NCI-H510A treated with DMSO at 0.1 percent for 48 hours (cell line): ENCODE measurements around the gene ANO7.
A peak's percentile ranks its signal among the peaks of the same experiment; 100 is the strongest.

Experiments used
- DNase-seq: peaks from one replicate; lab custom pipeline; 2025; lab: John Stamatoyannopoulos, UW

ANO7 gene

GRCh38 chr2:241211276-241211675 is 22.8 kb downstream of the ANO7 start:
- peak; percentile 50 for DNase-seq

- DNase-seq: no peak
Observed at GRCh38 chr2:241213041-241213440, 24.6 kb downstream of the ANO7 start.

GRCh38 chr2:241213567-241213966 is 25.1 kb downstream of the ANO7 start:
- DNase-seq: no peak

DNA sequence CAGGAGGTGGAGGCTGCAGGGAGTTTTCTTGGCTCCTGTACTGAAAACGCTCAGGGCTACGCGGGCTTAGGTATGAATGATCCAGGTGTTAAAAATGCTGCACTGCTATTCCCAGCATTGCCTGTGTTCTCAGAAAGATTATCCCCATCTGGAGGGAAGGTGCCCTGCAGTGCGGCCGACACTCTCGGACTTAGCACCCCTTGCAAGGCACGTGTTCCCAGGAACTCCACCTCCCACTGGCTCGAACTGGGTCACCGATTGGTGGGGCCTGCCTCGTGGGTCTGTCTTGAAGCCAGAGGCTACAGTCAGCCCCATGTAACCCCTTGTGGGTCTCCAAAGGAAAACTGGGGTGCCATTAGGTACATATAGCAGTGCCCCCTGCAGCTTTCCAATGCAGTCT is 25.7 kb downstream of the ANO7 start:
- DNase-seq: no peak

- no peak for DNase-seq
Observed at GRCh38 chr2:241214766-241215165, 26.3 kb downstream of the ANO7 start.

DNA sequence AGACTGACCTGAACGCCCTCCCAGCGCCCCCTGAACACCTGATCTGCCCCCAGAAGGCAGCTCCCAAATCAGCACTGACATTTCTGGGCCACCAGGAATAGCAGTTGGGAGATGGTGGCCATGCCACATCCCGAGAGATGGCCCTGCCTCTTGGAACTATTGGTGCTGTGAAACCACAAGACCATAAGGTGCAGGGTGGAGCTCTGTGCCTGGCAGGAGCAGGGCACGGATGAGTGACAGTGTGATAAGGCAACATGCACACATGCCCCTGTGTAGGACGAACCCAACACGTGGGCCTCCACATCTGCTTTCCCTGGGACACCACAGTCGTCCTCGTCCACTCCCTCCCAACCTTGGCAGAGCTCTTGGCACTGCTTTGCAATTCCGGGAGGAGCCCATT is 26.9 kb downstream of the ANO7 start:
- no peak for DNase-seq

GRCh38 chr2:241216211-241216761 is 27.8 kb downstream of the ANO7 start:
- no peak for DNase-seq

DNA sequence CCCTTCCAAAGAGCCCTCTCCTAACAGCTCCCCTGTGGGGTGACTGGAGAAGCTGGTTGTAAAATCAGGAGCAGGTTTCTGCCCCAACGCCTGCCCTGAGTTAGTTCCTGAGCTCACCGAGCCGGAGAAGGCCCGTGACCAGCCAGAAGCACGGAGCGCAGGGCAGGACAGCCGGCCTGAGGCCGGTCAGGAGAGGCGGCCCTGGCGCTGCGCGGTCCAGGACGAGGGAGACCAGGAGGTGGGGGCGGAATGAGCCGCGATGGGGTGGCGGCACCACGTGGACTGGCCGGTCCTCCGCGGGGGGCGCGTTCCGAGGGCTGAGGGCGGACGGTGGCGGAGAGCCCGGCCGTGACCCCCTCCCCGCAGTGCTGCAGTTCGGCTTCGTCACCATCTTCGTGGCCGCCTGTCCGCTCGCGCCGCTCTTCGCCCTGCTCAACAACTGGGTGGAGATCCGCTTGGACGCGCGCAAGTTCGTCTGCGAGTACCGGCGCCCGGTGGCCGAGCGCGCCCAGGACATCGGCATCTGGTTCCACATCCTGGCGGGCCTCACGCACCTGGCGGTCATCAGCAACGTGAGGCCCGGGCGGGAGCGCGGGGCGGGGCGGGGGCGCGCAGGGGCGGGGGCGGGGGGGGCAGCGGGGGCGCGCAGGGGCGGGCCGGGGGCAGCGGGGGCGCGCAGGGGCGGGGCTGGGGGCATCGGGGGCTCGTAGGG is 29.0 kb downstream of the ANO7 start:
- peak; percentile 38 for DNase-seq

- DNase-seq: peak; percentile 54
Observed at GRCh38 chr2:241218131-241219029, 29.9 kb downstream of the ANO7 start.

GRCh38 chr2:241219030-241219382 is 30.5 kb downstream of the ANO7 start:
- peak; percentile 54 for DNase-seq

DNA sequence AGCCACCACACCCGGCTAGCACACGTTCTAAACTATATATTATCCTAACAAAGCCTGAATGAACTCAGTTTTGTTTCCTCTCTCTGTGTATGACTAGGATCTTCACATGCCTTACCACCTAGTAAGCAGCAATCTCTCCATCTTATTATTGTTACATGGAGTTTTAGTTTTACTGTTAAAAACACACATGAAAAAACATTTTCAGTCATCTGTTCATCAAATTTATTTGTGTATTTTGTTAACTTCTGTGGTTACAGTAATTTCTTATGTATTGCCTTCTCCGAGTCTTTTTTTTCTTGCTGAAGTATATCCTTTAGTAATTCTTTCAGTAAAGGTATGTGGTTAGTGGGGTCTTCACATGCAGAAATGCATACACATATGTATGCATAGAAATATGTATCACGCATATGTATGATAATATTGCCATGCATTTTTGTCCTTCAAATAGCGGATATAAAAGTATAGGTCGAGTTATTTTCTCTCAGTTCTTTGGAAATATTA is 31.4 kb downstream of the ANO7 start:
- DNase-seq: no peak

GRCh38 chr2:241223211-241224017 is 34.9 kb downstream of the ANO7 start:
- no peak for DNase-seq

GRCh38 chr2:241224018-241224850 is 35.8 kb downstream of the ANO7 start:
- no peak for DNase-seq

GRCh38 chr2:241224851-241225438 is 36.5 kb downstream of the ANO7 start:
- DNase-seq: no peak

GRCh38 chr2:241225545-241225944 is 37.1 kb downstream of the ANO7 start:
- no peak for DNase-seq

DNA sequence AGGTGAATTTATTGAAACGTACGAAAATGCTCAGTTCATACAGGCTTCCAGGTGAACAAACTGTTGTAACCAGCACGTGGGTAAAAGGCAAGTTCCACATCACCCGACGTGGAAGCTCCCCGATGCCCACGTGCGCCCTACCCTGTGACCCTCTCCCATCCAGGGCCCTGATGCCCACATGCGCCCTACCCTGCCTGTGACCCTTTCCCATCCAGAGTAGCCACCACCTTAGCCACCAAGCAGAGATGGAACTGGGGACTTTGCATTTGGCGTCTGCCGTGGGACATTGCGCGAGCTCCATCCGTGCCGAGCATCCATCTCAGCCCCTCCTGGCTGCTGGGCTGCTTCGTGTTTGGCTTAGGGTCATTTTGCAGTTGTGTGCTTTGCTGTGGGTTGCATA is 37.5 kb downstream of the ANO7 start:
- DNase-seq: no peak

DNA sequence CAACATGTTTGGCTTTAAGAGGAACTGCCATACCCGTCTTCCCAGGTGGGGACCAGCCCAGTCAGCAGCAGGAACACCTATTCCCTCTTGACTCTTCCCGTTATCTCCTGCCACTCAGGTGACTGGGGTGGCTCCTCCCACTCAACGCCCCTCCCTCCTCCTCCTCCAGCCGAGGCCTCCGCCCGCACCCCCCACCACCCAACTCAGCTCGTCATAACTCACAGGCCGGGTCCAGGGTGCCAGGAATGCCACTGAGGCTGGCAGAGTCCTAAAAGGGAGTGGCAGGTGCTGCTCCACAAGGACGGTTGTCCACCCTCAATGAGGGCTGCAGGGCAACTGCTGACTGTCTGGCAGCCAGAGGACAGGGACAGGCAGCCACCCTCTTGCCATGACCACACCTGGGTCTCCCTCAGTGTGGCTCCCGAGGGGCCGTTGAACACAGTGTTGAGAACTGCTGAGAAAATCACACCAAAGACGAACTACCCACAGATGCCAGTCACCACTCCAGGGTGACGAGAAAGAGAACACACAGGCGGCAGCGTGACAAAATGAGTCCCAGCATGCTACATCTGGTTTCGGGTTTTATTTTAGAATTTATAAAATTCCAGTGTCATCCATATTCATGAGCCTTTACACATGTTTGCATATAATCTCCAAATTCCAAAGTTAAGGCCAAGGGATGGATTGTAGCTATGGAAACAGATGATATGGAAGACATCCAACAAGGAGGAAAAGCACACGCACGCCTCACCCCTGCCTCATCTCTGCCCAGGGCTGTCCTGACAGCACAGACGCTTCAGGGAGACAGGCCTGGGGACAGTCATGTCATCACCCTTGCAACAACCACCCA is 38.5 kb downstream of the ANO7 start:
- no peak for DNase-seq

DNA sequence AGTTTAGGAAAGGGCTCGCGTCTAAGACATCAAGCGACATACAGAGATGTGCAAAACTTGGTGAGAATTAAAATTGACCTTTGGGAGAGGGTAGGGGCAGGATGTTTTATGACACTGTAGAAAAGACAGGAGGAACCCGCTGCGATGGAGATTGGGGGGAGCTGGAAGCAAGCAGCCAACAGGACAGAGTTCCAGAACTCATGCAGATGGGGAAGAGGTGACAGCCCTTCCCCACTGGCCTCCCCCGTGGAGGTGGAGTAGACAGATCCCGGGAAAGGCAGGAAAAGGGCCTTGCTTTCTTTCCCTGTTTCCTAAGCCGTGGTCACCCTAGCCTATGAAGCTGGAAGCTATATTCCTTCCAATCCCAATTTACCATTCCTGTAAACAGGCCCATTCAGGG is 39.1 kb downstream of the ANO7 start:
- DNase-seq: no peak

DNA sequence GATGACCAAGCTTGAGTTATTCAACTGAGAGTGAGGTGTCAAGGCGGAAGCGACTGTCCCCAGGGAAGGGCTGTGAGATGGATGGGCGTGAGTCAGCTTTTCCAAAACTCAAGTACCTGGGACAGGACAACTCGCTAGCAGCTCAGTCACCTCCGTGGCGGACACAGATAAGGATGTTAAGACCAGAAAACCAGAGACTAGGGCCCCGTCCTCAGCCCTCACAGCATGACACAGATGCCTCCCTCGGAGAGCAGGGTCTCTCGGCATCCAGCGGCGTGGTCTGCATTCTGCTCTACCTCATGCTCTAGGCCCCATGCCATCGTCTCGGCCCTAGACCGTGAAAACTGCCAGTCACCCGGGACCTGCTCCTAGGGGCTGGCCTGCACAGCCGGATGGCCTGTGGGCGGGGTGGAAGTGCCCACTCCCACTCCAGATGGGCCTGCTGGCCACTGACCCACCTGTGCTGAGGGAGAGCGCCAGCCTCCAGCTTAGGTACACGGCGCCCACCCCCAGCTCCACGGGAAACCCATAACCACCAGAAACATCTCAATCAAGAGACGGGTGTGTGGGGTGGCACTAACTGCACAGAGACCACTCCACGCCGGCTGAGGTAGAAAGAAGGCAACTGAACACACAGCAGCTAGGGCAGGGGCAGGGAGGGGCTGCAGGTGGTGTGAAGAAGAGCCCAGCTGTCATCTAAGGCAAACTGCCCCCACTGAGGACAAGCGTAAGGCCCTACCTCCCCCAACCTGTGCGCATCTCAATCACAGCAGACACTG is 39.8 kb downstream of the ANO7 start:
- no peak for DNase-seq
